HS-5 (cell line): Measurements from ENCODE around the gene BRD3OS.

Experiments used
- DNase-seq: peaks from one replicate; pipeline ENCODE4 v3.0.0-alpha.2; 2012; ENCODE audit warnings: low read depth

Gene BRD3OS

DNA sequence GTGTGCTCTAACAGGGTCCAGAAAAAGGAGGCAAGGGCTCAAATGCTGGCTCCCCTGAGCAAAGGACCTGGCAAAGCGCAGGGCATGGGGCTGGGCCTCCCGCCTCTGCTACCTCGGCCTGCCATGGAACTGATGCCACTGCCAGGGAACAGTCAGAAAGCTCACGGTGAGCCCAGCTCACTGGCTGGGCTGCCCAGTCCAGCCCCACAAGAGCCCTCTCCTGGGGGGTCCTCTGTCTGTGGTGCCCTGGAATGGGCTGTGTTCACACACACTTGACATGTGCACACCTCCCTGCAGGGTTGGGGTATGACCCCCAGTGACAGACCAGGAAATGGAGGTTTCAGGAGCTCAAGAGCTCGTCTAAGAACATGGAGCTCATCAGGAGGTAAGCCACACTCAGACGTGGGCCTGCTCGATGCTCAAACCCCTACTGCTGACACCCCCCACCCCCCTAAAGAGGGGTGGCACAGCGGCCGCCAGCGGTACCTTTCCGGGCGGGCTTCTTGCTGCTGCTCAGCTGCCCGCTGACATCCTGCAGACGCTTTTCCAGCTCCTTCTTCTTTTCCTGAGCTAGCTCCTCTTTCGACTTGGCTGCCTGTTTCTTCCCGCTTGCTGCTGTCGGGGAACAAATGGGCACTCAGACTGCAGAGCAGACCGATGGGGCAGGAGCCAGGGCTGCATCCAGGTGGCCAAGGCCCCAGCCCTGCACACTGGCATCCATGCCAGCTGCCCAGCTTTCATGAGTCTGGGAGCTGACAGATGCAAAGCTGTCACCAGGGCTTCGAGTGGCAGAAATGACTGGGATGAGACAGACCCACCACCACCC lies 9.1 kb downstream of the BRD3OS start:
- no peak for DNase-seq

DNA sequence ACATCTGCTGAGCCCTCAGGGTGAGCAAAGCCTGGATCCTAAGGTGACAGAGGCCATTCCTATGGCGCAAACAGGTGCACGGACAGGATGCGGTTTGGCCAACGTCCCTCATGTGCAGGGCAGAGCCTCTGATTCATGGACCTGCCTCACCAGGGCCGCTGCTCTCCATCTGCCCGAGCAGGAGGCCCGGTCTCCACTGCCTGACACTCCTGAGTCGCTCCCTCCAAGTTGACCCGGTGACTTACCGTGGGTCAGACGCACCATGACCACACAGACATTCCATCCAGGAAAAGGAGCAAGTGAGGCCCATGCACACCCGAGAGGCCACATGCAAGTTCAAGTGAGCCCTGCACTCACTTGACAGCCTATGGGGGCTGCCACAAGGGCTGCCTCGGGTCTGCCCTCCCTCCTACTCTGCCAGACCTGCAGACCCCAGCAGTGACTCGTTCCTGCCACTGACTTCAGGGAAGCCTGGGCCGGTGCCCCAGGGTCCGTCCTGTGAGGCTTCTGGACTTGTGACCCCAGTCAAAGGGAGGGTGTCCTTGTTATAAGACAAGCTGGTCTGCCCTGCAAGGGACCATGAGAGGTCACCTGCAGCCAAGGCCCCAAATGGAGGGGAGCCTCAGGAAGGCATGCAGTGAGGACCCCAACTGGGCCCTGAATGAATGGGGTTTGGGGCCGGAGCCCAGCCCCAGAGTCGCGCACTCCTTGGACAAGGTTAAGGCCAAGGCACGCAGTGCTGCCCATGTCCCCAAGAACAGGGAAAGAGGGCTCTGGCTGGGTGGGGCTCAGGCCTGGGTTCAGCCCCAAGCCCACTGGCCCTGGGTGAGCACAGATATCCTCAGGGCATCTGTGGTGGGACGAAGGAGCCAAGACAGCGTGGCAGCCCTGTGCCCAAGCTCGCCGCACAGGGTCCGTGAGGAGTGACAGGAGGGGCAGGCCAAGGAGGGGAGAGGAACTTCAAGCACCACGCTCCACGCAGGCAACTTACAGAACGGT lies 10.1 kb downstream of the BRD3OS start:
- DNase-seq, result no peak

GRCh38 chr9:134036130-134036529 lies 10.8 kb downstream of the BRD3OS start:
- no peak for DNase-seq

- no peak for DNase-seq
These were observed 12.4 kb downstream of the BRD3OS start for GRCh38 chr9:134037641-134038040.

- no peak for DNase-seq
These were observed 14.3 kb downstream of the BRD3OS start for GRCh38 chr9:134039386-134040175.

DNA sequence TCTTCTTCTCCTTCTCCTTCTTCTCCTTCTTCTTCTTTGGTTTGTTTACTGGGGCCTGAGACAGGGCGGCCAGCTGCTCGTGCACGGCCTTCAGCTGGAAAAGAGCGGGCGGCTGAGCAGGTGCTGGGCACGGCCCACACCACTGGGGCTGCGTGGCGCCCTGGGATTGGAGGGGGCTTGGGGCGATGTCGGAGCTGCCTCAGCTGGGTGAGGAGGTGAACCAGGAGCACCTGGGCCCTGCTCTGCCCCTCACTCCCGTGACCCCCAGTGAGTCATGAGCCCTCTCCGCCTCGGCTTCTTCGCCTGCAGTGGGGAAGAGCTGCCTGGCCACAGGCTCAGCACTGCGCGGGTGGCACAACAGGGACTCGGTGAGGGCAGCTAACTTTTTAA lies 14.9 kb downstream of the BRD3OS start:
- DNase-seq, result no peak

- DNase-seq, result no peak
These were observed 15.7 kb downstream of the BRD3OS start for GRCh38 chr9:134040781-134041648.

DNA sequence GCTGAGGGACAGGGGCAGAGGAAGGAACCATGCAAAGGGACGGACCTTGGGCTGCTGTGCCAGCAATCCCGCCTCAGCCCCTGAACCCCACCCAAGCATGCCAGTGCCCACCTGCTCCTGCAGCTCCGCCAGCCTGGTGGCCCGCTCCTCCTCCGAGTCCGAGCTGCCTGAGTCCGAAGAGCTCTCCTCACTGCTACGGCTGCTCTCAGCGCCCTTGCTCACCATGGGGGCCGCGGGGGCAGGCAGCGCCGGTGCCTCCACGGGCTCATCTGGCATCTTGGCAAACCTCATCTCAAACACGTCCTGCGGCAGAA lies 16.3 kb downstream of the BRD3OS start:
- no peak for DNase-seq

DNA sequence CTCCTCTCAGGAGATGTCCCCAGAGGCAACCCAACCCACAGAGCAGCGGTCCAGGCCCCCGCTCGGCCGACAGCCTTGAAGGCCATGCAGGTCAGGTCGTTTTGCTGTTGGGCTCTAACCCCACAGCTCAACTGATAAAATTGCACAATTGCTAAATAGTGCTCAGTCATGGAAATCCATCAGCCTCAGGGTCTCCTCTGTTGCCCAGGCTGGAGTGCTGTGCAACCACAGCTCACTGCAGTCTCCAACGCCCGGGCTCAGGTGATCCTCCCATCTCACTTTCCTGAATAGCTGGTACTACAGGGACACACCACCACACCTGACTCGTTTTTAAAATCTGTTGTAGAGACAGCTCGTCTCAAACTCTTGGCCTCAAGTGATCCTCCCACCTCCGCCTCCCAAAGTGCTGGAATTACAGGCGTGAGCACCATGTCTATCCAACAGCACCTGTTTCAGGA lies 18.3 kb downstream of the BRD3OS start:
- DNase-seq, result no peak

GRCh38 chr9:134044944-134045343 lies 19.7 kb downstream of the BRD3OS start:
- no peak for DNase-seq

DNA sequence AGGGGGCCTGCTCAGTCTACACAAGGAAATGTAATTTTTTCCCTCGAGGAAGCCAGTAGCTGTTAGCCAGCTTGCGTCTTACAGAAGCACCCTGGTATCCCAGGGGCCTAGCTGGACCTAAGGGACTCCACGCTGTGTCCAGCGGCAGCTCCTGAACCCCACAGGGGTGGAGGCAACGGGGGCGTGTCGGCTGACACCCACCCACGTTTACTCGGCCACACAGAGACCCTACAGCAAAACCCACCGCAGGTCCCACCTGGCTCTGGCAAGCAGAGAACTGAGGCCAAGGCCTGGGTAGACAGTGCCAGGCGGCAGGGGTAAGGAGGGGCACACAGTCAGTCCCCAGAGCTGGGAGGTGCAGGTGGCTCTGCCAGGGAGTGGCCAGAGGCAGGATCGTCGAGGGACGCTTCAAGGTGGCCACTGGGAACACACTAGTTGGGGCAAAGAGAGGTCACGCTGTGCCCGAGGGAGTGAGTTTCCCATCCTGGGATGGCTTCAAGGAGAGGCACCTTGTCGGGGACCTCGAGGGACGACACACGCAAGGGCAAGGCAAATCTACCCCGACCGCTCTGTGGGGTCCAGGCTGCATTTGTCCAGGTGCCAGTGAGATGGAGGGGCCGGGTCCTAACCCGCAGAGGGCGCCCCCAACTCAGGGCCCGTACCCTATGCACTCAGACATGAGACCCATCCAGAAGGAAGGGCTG lies 20.7 kb downstream of the BRD3OS start:
- DNase-seq, result no peak

DNA sequence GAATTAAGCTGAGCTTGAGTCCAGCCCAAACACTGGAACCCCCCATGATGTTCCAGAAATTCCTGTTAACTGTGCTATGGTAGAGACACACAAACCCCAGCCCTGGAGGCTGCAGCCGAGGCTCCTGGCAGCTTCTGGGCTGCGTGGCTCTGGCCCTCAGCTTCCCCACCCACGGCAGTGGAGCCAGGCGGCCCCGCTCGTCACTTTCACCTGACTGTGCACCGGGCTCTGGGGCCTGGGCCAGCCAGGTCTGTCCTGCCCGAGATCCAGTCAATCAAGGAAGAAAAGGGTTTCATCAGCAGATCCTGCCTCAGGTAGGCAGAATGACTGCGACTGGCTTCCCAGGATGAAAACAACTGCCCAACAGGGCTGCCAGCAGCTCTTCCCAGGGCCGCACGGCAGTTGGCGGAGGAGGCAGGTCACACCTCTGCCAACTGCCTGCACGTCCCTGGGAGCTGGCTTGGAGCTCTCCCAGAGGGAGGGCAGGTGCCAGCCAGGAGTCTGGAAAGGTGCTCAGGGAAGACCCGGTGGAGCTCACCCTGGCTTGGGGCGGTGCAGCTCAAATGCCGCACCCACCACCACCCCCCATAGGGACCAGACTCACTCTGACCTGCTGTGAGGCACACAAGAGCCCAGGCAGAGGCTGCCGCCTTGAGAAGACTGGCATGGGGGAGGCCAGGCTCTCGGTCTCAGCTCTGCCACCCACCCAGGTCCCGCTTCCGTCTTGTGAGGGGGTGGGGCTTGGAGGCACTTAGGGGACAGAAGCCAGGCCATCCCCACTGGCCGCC lies 21.8 kb downstream of the BRD3OS start:
- DNase-seq, result no peak

DNA sequence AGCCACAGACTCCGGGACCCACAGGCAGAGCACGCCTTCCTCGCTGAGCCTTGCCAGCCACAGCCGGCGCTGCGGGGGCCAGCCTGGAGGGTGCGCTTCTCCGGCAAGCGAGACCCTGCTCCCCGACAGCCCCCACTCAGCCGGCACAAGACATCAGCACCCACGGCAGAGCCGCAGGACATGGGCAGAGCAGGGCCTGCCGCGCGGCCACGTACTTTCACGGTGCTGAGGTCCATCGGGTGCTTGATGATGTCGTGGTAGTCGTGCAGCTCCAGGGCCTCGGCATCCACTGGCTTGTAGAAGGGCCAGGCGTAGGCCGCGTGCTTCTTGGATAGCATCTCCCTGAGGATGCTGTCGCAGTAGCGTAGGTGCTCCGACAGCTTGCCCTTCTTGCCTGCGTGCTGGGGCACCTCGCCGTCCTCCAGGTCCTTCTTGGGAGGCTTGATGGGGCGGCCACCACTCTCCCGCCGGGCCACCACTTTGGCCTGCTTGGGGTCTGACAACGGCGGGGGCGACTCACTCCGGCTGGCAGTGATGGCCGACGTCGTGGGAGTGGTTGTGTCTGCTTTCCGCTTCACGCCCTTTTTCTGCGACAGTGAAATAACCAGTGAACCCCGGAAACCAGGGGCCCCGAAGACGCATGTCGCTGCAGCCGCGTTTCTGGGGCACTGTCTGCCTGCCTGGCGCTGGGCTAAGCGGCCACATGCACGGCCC lies 22.7 kb downstream of the BRD3OS start:
- no peak for DNase-seq

- no peak for DNase-seq
These were observed 23.3 kb downstream of the BRD3OS start for GRCh38 chr9:134048582-134048968.

GRCh38 chr9:134049236-134049635 lies 24.0 kb downstream of the BRD3OS start:
- DNase-seq, result no peak

- DNase-seq, result no peak
These were observed 24.7 kb downstream of the BRD3OS start for GRCh38 chr9:134049772-134050588.

DNA sequence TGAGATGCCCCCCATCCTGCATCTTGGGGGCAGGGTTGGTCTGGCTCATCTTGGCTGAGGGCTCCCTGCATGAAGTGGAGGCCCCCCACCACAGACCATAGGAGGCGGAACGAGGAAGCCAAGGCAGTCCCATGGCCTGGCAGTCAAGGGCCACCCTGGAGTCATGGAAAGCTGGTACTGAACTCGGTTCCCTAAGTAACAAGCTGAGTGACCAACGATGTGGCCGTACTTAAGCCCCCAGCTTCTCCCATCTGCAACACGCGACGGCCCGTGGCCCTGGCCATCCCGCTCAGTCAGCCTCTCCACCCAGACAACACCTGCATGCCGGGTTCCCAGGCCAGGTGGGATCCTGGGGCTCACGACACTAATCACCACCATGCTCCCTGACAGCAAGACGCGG lies 25.4 kb downstream of the BRD3OS start:
- no peak for DNase-seq

- DNase-seq, result no peak
These were observed 26.0 kb downstream of the BRD3OS start for GRCh38 chr9:134051319-134051718.
